Neural progenitor cell (in vitro differentiated cells): ENCODE data around the gene KRT1.

Experiments
- EZH2 ChIP-seq: fragments of 200-600 bp; sonication (generic); IDR thresholded peaks from 2 replicates; pipeline ENCODE4 v1.6.1; 2017; ENCODE audit warnings: antibody characterized with exemption, mild to moderate bottlenecking, moderate library complexity
- EZH2phosphoT487 ChIP-seq: fragments of 200-600 bp; sonication (generic); IDR thresholded peaks from 2 replicates; pipeline ENCODE4 v1.6.1; 2017; ENCODE audit warnings: antibody characterized with exemption
- TF ChIP-seq, protein P1 (sequence below): fragments of 200-600 bp; sonication (generic); IDR thresholded peaks from 2 replicates; pipeline ENCODE4 v1.5.1; 2017; ENCODE audit warnings: antibody characterized with exemption, mild to moderate bottlenecking

DNA sequence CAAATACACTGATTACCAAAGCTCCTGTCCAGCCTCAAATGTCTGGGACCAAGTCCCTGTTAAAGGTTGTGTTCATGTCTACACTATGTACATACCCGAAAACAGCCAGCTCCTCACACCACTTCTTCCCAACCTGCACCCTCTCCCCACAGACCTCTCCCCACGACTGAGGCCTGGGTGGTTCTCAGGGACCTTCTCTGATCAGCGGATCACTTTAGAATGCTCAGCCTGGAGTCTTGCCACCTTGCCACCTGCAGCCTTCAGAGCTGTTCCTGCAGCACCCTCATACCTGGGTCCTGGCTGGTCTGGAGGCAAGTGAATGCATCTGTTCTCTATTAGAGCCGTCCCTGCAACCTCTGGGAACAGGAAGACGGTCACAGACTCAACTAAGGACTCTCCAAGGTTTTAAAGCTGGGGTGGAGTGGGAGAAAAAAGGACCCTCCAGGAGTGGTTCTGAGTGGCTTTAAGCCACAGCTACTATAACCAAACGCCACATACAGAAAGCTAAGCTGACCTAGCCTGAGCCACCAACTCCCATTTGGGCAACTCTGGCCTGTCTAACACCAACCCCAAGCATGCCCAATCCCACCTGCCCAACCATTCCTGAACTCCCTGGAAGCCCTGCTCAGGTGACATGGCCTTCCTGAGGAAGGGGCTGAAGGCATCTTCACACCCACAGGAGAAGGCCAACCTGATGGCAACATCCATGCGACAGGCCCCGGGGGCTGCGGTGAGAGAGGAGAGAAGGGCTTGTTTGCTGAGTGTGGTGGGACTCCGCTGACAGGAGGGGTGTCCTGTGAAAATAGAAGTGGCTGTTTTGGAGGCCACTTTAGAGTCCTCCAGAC is 36.8 kb downstream of the KRT1 start:
- TF ChIP-seq, protein P1, sequence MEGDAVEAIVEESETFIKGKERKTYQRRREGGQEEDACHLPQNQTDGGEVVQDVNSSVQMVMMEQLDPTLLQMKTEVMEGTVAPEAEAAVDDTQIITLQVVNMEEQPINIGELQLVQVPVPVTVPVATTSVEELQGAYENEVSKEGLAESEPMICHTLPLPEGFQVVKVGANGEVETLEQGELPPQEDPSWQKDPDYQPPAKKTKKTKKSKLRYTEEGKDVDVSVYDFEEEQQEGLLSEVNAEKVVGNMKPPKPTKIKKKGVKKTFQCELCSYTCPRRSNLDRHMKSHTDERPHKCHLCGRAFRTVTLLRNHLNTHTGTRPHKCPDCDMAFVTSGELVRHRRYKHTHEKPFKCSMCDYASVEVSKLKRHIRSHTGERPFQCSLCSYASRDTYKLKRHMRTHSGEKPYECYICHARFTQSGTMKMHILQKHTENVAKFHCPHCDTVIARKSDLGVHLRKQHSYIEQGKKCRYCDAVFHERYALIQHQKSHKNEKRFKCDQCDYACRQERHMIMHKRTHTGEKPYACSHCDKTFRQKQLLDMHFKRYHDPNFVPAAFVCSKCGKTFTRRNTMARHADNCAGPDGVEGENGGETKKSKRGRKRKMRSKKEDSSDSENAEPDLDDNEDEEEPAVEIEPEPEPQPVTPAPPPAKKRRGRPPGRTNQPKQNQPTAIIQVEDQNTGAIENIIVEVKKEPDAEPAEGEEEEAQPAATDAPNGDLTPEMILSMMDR: no peak
- TF ChIP-seq EZH2: no peak
- TF ChIP-seq EZH2phosphoT487: no peak
